RWPE1 (cell line): Measurements from ENCODE around the gene IP6K3.

Experiments used
- CTCF ChIA-PET: fragments of 350-600 bp; sonication (Branson Sonifier 250); formaldehyde crosslinking; extraction: SDS; loops from one replicate; lab custom pipeline; 2021; lab: Yijun Ruan, JAX
- POLR2A ChIA-PET: fragments of 400-600 bp; formaldehyde crosslinking; extraction: SDS; loops from one replicate; lab custom pipeline; 2020; ENCODE audit warnings: antibody characterized with exemption; ENCODE audit not compliant: low non-redundant PET; lab: Yijun Ruan, JAX
- DNase-seq: peaks from one replicate; pipeline ENCODE4 v3.0.0; 2012; ENCODE audit warnings: low spot score
- H3K27ac ChIP-seq: fragments of 450-650 bp; 2 replicates; pipeline ENCODE4 v1.5.1; 2017
- CTCF ChIP-seq: fragments of 450-650 bp; conservative IDR thresholded peaks from 2 replicates; pipeline ENCODE4 v1.5.1; 2017; ENCODE audit warnings: low read depth, mild to moderate bottlenecking

The IP6K3 gene

GRCh38 chr6:33693186-33694105 lies 53.3 kb downstream of the IP6K3 start:
- no peak for TF ChIP-seq CTCF
- DNase-seq, result no peak
- ChIA-PET CTCF (interaction anchor here (0.6 kb wide), 1 partner anchor 268 kb away, joined by 3 read pairs; no protein-coding TSS in a partner anchor), POLR2A (no interaction called here)
- H3K27ac ChIP-seq, result peak overlapping the region; percentile 96

- TF ChIP-seq CTCF, result no peak
- H3K27ac ChIP-seq, result peak overlapping the region; percentile 96
- ChIA-PET CTCF (interaction anchor here (0.6 kb wide), 1 partner anchor 267 kb away, joined by 3 read pairs; no protein-coding TSS in a partner anchor), POLR2A (no interaction called here)
- DNase-seq, result no peak
Observed at GRCh38 chr6:33692760-33693158, 53.9 kb downstream of the IP6K3 start.

GRCh38 chr6:33692078-33692759 lies 54.5 kb downstream of the IP6K3 start:
- H3K27ac ChIP-seq, result peak overlapping the region; percentile 96
- TF ChIP-seq CTCF, result no peak
- ChIA-PET CTCF (no interaction called here), POLR2A (no interaction called here)
- DNase-seq, result no peak

GRCh38 chr6:33691456-33692077 lies 55.1 kb downstream of the IP6K3 start:
- peak overlapping the region; percentile 96 for H3K27ac ChIP-seq
- CTCF ChIA-PET, result interaction anchor here (0.6 kb wide), 1 partner anchor 10 kb away, joined by 5 read pairs; no protein-coding TSS in a partner anchor
- POLR2A ChIA-PET, result no interaction called here
- TF ChIP-seq CTCF, result no peak
- DNase-seq, result no peak

- peak overlapping the region; percentile 96 for H3K27ac ChIP-seq
- no peak for DNase-seq
- POLR2A ChIA-PET, result no interaction called here
- CTCF ChIA-PET, result interaction anchor here (0.6 to 0.9 kb wide), 2 partner anchors 11 to 81 kb away, joined by 3 to 5 read pairs; no protein-coding TSS in a partner anchor
- no peak for TF ChIP-seq CTCF
Observed at GRCh38 chr6:33690766-33691165, 55.9 kb downstream of the IP6K3 start.

- CTCF ChIA-PET, result interaction anchor here (0.5 to 0.7 kb wide), 2 partner anchors 233 to 402 kb away, joined by 3 read pairs; no protein-coding TSS in a partner anchor
- DNase-seq, result no peak
- no peak for TF ChIP-seq CTCF
- POLR2A ChIA-PET, result no interaction called here
- H3K27ac ChIP-seq, result peak overlapping the region; percentile 96
Observed at GRCh38 chr6:33689879-33690278, 56.8 kb downstream of the IP6K3 start.
